CD14-positive monocyte (primary cell): ENCODE data around the gene IGDCC3. TPM values are rescaled to one million over a fixed set of nuclear protein-coding genes. Genes with fewer than 3 reads are reported as not detected.
A peak's percentile ranks its signal among the peaks of the same experiment; 100 is the strongest.

Experiments
- DNase-seq, 3 donors: peaks; one replicate each; pipeline ENCODE4 v3.0.0-alpha.2; 2011 to 2022
- H2AFZ ChIP-seq: 2 replicates; pipeline ENCODE4 v1.6.0; 2012; ENCODE audit warnings: mild to moderate bottlenecking, low read depth, low read length, inconsistent platforms; ENCODE audit not compliant: insufficient read depth, poor library complexity, severe bottlenecking
- H3K27ac ChIP-seq, 2 donors: 1 replicate in 1 of 2; 2 replicates in 1 of 2; pipeline ENCODE4 v1.5.1; 2012 to 2013; ENCODE audit warnings: low read length in 2 of 2, control low read depth in 1 of 2, inconsistent platforms in 1 of 2, low read depth in 1 of 2, mild to moderate bottlenecking in 1 of 2
- H3K27me3 ChIP-seq, 2 donors: one replicate each; pipeline versions ENCODE4 v1.6.0 to v1.6.1; 2011 to 2013; ENCODE audit warnings: low read length in 2 of 2; ENCODE audit not compliant: control insufficient read depth in 2 of 2, insufficient read depth in 2 of 2
- H3K36me3 ChIP-seq, 2 donors: replicated peaks in 1 of 2; 1 replicate in 1 of 2; 2 replicates in 1 of 2; pipeline versions ENCODE4 v1.5.1 to v1.6.1; 2012 to 2013; ENCODE audit warnings: low read length in 2 of 2, control low read depth in 1 of 2, inconsistent platforms in 1 of 2, mild to moderate bottlenecking in 1 of 2; ENCODE audit not compliant: insufficient read depth in 2 of 2, control insufficient read depth in 1 of 2
- H3K4me1 ChIP-seq, 2 donors: 1 replicate in 1 of 2; 2 replicates in 1 of 2; pipeline versions ENCODE4 v1.5.1 to v1.6.1; 2012 to 2013; ENCODE audit warnings: low read length in 2 of 2, control low read depth in 1 of 2, inconsistent platforms in 1 of 2, mild to moderate bottlenecking in 1 of 2, moderate library complexity in 1 of 2; ENCODE audit not compliant: insufficient read depth in 2 of 2, control insufficient read depth in 1 of 2
- H3K4me2 ChIP-seq: replicated peaks from 2 replicates; pipeline ENCODE3; 2012; ENCODE audit warnings: low read length, moderate library complexity, mild to moderate bottlenecking; ENCODE audit not compliant: poor library complexity, severe bottlenecking; ENCODE audit errors: extremely low read depth
- H3K4me3 ChIP-seq, 3 experiments: fragments of 200-600 bp in 1 of 3; sonication (generic) in 1 of 3; replicated peaks in 1 of 3; 1 replicate in 2 of 3; 2 replicates in 1 of 3; pipeline ENCODE4 v1.5.1; 2011 to 2013; ENCODE audit warnings: low read length in 3 of 3, mild to moderate bottlenecking in 3 of 3, control low read depth in 2 of 3, low read depth in 2 of 3, inconsistent platforms in 1 of 3, moderate library complexity in 1 of 3
- H3K79me2 ChIP-seq: 2 replicates; pipeline ENCODE4 v1.6.0; 2012; ENCODE audit warnings: mild to moderate bottlenecking, control low read depth, inconsistent platforms, low read length, moderate library complexity; ENCODE audit not compliant: insufficient read depth
- H3K9ac ChIP-seq: 2 replicates; pipeline ENCODE4 v1.6.0; 2017; ENCODE audit warnings: low read length, mild to moderate bottlenecking; ENCODE audit not compliant: insufficient read depth, poor library complexity, severe bottlenecking
- H3K9me3 ChIP-seq, 2 donors: replicated peaks in 1 of 2; 1 replicate in 1 of 2; 2 replicates in 1 of 2; pipeline versions ENCODE4 v1.5.1 to v1.6.1; 2012 to 2013; ENCODE audit warnings: low read length in 2 of 2, control low read depth in 1 of 2; ENCODE audit not compliant: control insufficient read depth in 1 of 2, insufficient read depth in 1 of 2
- H4K20me1 ChIP-seq: 2 replicates; pipeline ENCODE4 v1.6.0; 2012; ENCODE audit warnings: mild to moderate bottlenecking, low read length, control low read depth, moderate library complexity; ENCODE audit not compliant: insufficient read depth
- H3K27ac Mint-ChIP-seq, 7 donors: one replicate each; pipeline ENCODE4 v1.8.0; 2020; ENCODE audit warnings: mild to moderate bottlenecking in 7 of 7, mixed read lengths in 7 of 7, moderate library complexity in 6 of 7, inconsistent platforms in 2 of 7
- H3K27me3 Mint-ChIP-seq, 3 donors: one replicate each; pipeline ENCODE4 v1.8.0; 2021 to 2022; ENCODE audit warnings: low read depth in 3 of 3, mild to moderate bottlenecking in 3 of 3, mixed read lengths in 3 of 3, moderate library complexity in 3 of 3, inconsistent platforms in 1 of 3
- H3K36me3 Mint-ChIP-seq, 2 donors: one replicate each; pipeline ENCODE4 v1.8.0; 2020; ENCODE audit warnings: mixed read lengths in 2 of 2, inconsistent platforms in 1 of 2, mild to moderate bottlenecking in 1 of 2
- H3K4me1 Mint-ChIP-seq: one replicate; pipeline ENCODE4 v1.8.0; 2020; ENCODE audit warnings: mild to moderate bottlenecking, mixed read lengths
- H3K4me3 Mint-ChIP-seq, 2 donors: one replicate each; pipeline ENCODE4 v1.8.0; 2020; ENCODE audit warnings: mild to moderate bottlenecking in 2 of 2, mixed read lengths in 2 of 2, moderate library complexity in 1 of 2
- H3K9me3 Mint-ChIP-seq, 7 donors: one replicate each; pipeline ENCODE4 v1.8.0; 2020 to 2022; ENCODE audit warnings: mixed read lengths in 7 of 7, mild to moderate bottlenecking in 6 of 7, moderate library complexity in 6 of 7, inconsistent platforms in 2 of 7
- CTCF ChIP-seq: fragments of 200-600 bp; IDR thresholded peaks from one replicate; pipeline ENCODE4 v1.8.0; 2022; ENCODE audit warnings: antibody characterized with exemption, mild to moderate bottlenecking
- WGBS: methylation state at CpG from one replicate; pipeline ENCODE4 v1.1.5; 2013; ENCODE audit warnings: missing lambda C conversion rate; ENCODE audit not compliant: insufficient coverage; 5-methylcytosine and 5-hydroxymethylcytosine counted together
- intact Hi-C, 2 donors: fragments of 100-400 bp; cut with micrococcal nuclease; formaldehyde crosslinking; loops; one replicate each; pipeline versions ENCODE4 v1.15.0 to v1.15.1; 2023
- polyA plus RNA-seq, 3 donors: library from polyadenylated mRNA; depleted of rRNA in 1 of 3; unstranded in 2 of 3; stranded (reverse) in 1 of 3; fragments of 300-500 nt in 2 of 3; fragments of >200 nt in 1 of 3; fragmentation: Illumina TruSeq in 2 of 3; gene quantifications; 1 replicate in 2 of 3; 2 replicates in 1 of 3; pipeline ENCODE4 v1.2.3, GENCODE V29; 2012 to 2021

IGDCC3 gene
- polyA plus RNA-seq, 3 donors = not detected

- Mint-ChIP-seq H3K4me3 (no peak overlapping the region), H3K4me1 (peaks cover 16% of the 10 kb centered on the region), H3K9me3 (peaks cover 0 to 2% (median 0%) of the 10 kb centered on the region in 7 donors), H3K27me3 (peaks cover 29 to 50% (median 35%) of the 10 kb centered on the region in 3 donors), H3K36me3 (no peaks in the 10 kb centered on the region), H3K27ac (peak overlapping the region in 1 of 7 donors; percentile 51)
- no peaks in the 10 kb centered on the region for H3K9me3 ChIP-seq
- H3K27me3 ChIP-seq = peaks cover 0 to 41% of the 10 kb centered on the region in 2 donors
- H3K4me2 ChIP-seq = peak overlapping the region; percentile 95
- peak overlapping the region in 1 of 3 experiments; percentile 81 for H3K4me3 ChIP-seq
- intact Hi-C loops = loop anchor here (2.0 kb wide), 1 partner anchor 67 kb away; no protein-coding TSS in a partner anchor
- H3K27ac ChIP-seq = no peak overlapping the region
- H3K79me2 ChIP-seq = no peaks in the 10 kb centered on the region
- WGBS = 80% methylated on average over 8 of the region's 10 CpGs
- TF ChIP-seq CTCF = peak; percentile 42
- no peaks in the 10 kb centered on the region for H4K20me1 ChIP-seq
- H3K9ac ChIP-seq = peak overlapping the region; percentile 50
- peaks cover 11 to 16% of the 10 kb centered on the region in 2 donors for H3K4me1 ChIP-seq
- no peak for DNase-seq
- no peak overlapping the region for H2AFZ ChIP-seq
- no peaks in the 10 kb centered on the region for H3K36me3 ChIP-seq
Measured at GRCh38 chr15:65385870-65386258, 8.1 kb upstream of the IGDCC3 start.

GRCh38 chr15:65384895-65385869 is 7.4 kb upstream of the IGDCC3 start:
- no peaks in the 10 kb centered on the region for H4K20me1 ChIP-seq
- intact Hi-C loops = loop anchor here (2.0 kb wide), 1 partner anchor 66 kb away; no protein-coding TSS in a partner anchor
- peak; percentile 70 for TF ChIP-seq CTCF
- H3K36me3 ChIP-seq = no peaks in the 10 kb centered on the region
- no peaks in the 10 kb centered on the region for H3K79me2 ChIP-seq
- Mint-ChIP-seq H3K36me3 (no peaks in the 10 kb centered on the region), H3K9me3 (peaks cover 0 to 2% (median 0%) of the 10 kb centered on the region in 7 donors), H3K27me3 (peaks cover 36 to 57% (median 40%) of the 10 kb centered on the region in 3 donors), H3K4me1 (peaks cover 16% of the 10 kb centered on the region), H3K27ac (peak overlapping the region in 2 of 7 donors; percentile 6 to 63), H3K4me3 (peak overlapping the region; percentile 85 to 91)
- H3K9ac ChIP-seq = peak overlapping the region; percentile 50
- H3K4me1 ChIP-seq = peaks cover 11 to 16% of the 10 kb centered on the region in 2 donors
- peak; percentile 65 to 76 (median 72) for DNase-seq
- peaks cover 4 to 46% of the 10 kb centered on the region in 2 donors for H3K27me3 ChIP-seq
- no peaks in the 10 kb centered on the region for H3K9me3 ChIP-seq
- peak overlapping the region; percentile 95 for H3K4me2 ChIP-seq
- H3K4me3 ChIP-seq = peak overlapping the region; percentile 33 to 81 (median 49)
- H3K27ac ChIP-seq = no peak overlapping the region
- H2AFZ ChIP-seq = peak overlapping the region; percentile 98
- WGBS = 4% methylated on average over 36 of the region's 43 CpGs
